Tibial artery (tissue), 4 donors: ENCODE data around the gene ITM2B.

Experiments
- DNase-seq, 2 donors: peaks; one replicate each; pipeline ENCODE4 v3.0.0-alpha.2; 2019
- H3K27ac ChIP-seq, 2 donors: fragments of 200-600 bp; sonication (generic) in 1 of 2; 1 replicate in 1 of 2; 2 replicates in 1 of 2; pipeline ENCODE4 v1.5.1; 2018 to 2019; ENCODE audit warnings: mild to moderate bottlenecking in 1 of 2
- H3K27me3 ChIP-seq, 2 donors: fragments of 200-600 bp; sonication (generic) in 1 of 2; one replicate each; pipeline versions ENCODE4 v1.5.1 to v1.6.0; 2016 to 2019
- H3K36me3 ChIP-seq, 3 donors: fragments of 200-600 bp; sonication (generic) in 2 of 3; one replicate each; pipeline ENCODE4 v1.5.1; 2016 to 2019; ENCODE audit warnings: mild to moderate bottlenecking in 2 of 3
- H3K4me1 ChIP-seq, 4 donors: fragments of 200-600 bp; sonication (generic) in 2 of 4; 1 replicate in 3 of 4; 2 replicates in 1 of 4; pipeline ENCODE4 v1.5.1; 2016 to 2019
- H3K4me3 ChIP-seq, 2 donors: fragments of 200-600 bp; sonication (generic) in 1 of 2; 1 replicate in 1 of 2; 2 replicates in 1 of 2; pipeline ENCODE4 v1.5.1; 2018 to 2019; ENCODE audit warnings: mild to moderate bottlenecking in 2 of 2
- H3K9me3 ChIP-seq, 3 donors: fragments of 200-600 bp; sonication (generic) in 1 of 3; one replicate each; pipeline ENCODE4 v1.5.1; 2016 to 2019
- intact Hi-C: fragments of 100-400 bp; cut with DNase I; formaldehyde crosslinking; loops from one replicate; pipeline ENCODE4 v1.15.0; 2023; ENCODE audit warnings: low total_unique reads
- TF ChIP-seq, protein P1 (sequence below), 2 experiments: fragments of 200-600 bp in 1 of 2; fragments of 450-650 bp in 1 of 2; IDR thresholded peaks; one replicate each; pipeline ENCODE4 v1.5.1; 2017 to 2019; ENCODE audit warnings: antibody characterized with exemption in 2 of 2, mild to moderate bottlenecking in 1 of 2, moderate library complexity in 1 of 2

The ITM2B gene

DNA sequence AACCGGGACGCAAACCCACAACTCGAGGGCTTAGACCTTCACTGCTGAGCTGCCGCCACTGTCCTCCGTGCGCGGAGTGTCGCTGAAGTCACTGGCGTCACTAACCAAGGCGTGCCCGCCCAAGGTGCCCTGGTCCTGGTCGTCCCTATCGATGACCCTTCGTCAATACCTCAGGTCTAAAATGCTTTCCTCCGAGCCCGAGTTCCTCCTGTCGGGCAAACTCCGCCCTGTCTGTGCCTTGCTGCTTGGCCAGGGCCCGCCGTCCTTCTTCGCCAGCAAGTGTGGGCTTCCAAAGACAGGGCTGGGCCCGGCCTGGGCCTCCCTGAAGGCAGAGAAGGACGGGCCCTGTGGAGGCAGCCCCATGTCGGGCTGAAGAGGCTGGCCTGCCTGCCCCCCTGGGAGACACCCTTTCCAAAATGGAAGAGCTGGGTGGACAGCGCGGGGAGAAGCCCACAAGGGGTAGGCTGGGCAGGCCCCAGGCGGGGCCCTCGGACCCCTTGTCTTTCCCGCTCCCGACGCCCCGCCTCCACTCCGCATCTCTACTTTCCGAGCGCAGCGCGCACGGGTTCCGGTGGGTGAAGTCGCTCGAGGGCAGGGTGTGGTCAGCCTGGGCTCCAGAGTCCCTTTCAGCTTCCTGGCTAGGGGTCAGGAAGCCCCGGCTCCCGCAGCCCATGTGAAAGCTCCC lies 84.0 kb downstream of the ITM2B start:
- H3K27me3 ChIP-seq: no peaks in the 10 kb centered on the region
- DNase-seq: no peak
- intact Hi-C loops: no loop called here
- TF ChIP-seq, protein P1, sequence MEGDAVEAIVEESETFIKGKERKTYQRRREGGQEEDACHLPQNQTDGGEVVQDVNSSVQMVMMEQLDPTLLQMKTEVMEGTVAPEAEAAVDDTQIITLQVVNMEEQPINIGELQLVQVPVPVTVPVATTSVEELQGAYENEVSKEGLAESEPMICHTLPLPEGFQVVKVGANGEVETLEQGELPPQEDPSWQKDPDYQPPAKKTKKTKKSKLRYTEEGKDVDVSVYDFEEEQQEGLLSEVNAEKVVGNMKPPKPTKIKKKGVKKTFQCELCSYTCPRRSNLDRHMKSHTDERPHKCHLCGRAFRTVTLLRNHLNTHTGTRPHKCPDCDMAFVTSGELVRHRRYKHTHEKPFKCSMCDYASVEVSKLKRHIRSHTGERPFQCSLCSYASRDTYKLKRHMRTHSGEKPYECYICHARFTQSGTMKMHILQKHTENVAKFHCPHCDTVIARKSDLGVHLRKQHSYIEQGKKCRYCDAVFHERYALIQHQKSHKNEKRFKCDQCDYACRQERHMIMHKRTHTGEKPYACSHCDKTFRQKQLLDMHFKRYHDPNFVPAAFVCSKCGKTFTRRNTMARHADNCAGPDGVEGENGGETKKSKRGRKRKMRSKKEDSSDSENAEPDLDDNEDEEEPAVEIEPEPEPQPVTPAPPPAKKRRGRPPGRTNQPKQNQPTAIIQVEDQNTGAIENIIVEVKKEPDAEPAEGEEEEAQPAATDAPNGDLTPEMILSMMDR (IDR thresholded peaks at IDR 0.05): no peak
- H3K36me3 ChIP-seq: peaks cover 3 to 29% (median 20%) of the 10 kb centered on the region in 3 donors
- no peak overlapping the region for H3K4me3 ChIP-seq
- peaks cover 0 to 6% (median 0%) of the 10 kb centered on the region in 4 donors for H3K4me1 ChIP-seq
- H3K9me3 ChIP-seq: peaks cover 0 to 5% (median under 1%) of the 10 kb centered on the region in 3 donors
- no peak overlapping the region for H3K27ac ChIP-seq

DNA sequence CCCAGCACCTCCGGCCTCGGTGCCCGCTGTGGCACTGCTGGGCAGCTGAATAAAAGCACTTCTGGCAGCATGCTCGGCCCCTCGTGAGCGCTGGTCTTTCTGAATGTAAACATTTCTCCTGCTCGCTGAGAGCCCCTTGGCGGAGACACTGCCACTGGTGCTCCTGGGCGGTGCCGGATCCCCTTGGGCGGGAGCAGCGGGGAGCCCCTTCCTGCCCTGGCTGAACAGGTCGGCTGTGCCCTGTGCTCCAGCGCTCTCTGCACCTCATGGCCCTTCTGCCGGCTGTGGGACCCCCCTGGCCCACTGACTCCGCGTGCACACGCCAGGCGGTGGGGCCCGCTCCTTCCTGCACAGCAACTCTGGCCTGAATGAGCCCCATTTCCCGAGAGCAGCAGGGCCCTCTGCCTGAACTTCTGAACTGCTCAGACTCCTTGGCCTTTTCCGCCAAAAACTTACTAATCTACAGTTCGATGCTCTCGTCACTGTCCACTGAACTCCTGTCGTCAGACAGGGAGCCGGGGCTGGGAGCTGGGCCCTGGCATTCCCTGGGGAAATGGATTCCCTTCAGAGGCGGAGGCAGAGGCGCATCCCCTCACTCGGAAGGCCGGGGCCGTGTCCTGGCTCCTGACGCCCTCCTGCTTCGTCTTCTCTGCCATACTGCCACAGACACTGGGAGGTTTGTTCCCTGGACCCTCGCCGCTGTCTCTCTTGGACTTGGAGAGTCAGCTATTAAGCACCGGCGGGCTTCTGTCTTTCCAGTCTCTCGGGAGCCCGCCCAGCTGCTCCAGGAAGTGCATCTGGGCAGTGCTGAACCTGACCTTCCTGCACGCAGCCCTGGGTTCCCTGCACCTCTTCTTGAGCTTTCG lies 84.7 kb downstream of the ITM2B start:
- intact Hi-C loops: no loop called here
- peaks cover 3 to 29% (median 20%) of the 10 kb centered on the region in 3 donors for H3K36me3 ChIP-seq
- no peaks in the 10 kb centered on the region for H3K27me3 ChIP-seq
- peak overlapping the region; percentile 47 for H3K4me3 ChIP-seq
- H3K27ac ChIP-seq: peak overlapping the region in 1 of 2 donors; percentile 33
- peaks cover 0 to 10% (median 6%) of the 10 kb centered on the region in 3 donors for H3K9me3 ChIP-seq
- H3K4me1 ChIP-seq: peaks cover 0 to 6% (median 0%) of the 10 kb centered on the region in 4 donors
- TF ChIP-seq, protein P1 (IDR thresholded peaks at IDR 0.05): no peak
- DNase-seq: no peak

DNA sequence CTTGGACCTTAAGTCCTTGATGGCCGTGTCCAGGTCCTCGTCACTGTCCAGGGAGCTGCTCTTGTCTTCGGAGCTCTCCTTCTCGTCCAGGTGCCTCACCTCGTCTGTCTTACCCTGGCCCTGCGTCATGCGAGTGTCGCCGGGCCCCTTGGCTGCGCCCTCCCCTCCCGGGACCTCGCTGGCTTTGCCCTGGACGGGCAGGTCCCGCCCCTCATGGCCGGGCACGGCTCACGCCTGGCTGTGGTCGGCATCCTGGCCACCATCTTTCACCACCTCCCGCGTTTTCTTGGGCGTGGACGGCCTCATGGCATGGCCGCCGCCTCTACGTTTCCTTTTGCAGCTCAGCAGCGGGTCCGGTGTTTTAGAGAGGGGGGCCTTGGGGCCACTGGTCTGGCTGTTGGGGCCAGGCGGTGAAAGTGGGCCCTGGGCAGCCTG lies 85.4 kb downstream of the ITM2B start:
- TF ChIP-seq, protein P1 (IDR thresholded peaks at IDR 0.05): no peak
- Histone ChIP-seq H3K36me3 (peaks cover 3 to 29% (median 20%) of the 10 kb centered on the region in 3 donors), H3K27me3 (no peaks in the 10 kb centered on the region), H3K9me3 (peaks cover 0 to 10% (median 6%) of the 10 kb centered on the region in 3 donors), H3K4me1 (peaks cover 0 to 3% (median 0%) of the 10 kb centered on the region in 4 donors), H3K4me3 (peak overlapping the region; percentile 47), H3K27ac (peak overlapping the region in 1 of 2 donors; percentile 33)
- intact Hi-C loops: no loop called here
- DNase-seq: no peak

DNA sequence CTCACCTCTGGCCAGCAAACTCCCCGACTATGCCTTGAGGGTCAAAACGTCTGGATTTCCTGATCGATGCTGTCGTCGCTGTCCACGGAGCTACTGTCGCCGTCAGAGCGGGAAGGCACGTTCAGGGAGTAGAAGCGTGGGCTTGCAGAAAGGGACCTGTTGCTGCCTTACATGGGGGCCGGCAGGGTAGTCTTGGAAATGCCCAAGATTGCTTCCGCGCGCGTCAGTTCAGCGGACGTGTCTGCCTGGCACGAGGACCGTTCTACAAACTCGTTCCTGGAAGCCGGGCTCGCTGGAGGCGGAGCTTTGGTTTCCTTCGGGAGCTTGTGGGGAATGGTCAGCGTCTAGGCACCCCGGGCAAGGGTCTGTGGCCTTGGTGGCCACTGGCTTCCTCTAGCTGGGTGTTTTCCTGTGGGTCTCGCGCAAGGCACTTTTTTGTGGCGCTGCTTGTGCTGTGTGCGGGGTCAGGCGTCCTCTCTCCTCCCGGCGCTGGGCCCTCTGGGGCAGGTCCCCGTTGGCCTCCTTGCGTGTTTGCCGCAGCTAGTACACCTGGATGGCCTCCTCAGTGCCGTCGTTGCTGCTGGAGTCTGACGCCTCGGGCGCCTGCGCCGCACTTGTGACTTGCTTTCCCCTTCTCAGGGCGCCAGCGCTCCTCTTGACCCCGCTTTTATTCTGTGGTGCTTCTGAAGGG lies 86.0 kb downstream of the ITM2B start:
- Histone ChIP-seq H3K27me3 (no peaks in the 10 kb centered on the region), H3K9me3 (peaks cover 0 to 10% (median 6%) of the 10 kb centered on the region in 3 donors), H3K4me1 (peaks cover 0 to 3% (median 0%) of the 10 kb centered on the region in 4 donors), H3K27ac (peak overlapping the region in 1 of 2 donors; percentile 33), H3K4me3 (peak overlapping the region; percentile 47), H3K36me3 (peaks cover 3 to 29% (median 20%) of the 10 kb centered on the region in 3 donors)
- intact Hi-C loops: no loop called here
- DNase-seq: peak; percentile 33 to 74
- TF ChIP-seq, protein P1 (IDR thresholded peaks at IDR 0.05): no peak
